ENCODE data around the gene ETV5.

- TF ChIP-seq RCOR1 (IDR thresholded peaks at IDR 0.05; ENCODE audit: low read length) (no peak), CTCF (IDR thresholded peaks at IDR 0.05) (no peak)
These were observed 44.0 kb upstream of the ETV5 start for GRCh38 chr3:186152889-186153292.
